Stomach (tissue), 4 donors: ENCODE measurements around the gene MAGI1.

ENCODE experiments used
- EP300 ChIP-seq: sonication (generic); formaldehyde crosslinking; IDR thresholded peaks from one replicate; pipeline ENCODE4 v1.6.1; 2017; ENCODE audit warnings: antibody characterized with exemption
- POLR2A ChIP-seq, 4 donors: fragments of 450-650 bp; IDR thresholded peaks; one replicate each; pipeline ENCODE4 v1.6.1; 2016; ENCODE audit warnings: antibody characterized with exemption in 4 of 4, control low read depth in 2 of 4, mild to moderate bottlenecking in 1 of 4, moderate library complexity in 1 of 4
- POLR2AphosphoS5 ChIP-seq, 3 donors: sonication (generic); formaldehyde crosslinking; IDR thresholded peaks; one replicate each; pipeline ENCODE4 v1.6.1; 2016; ENCODE audit warnings: antibody characterized with exemption in 3 of 3
- TF ChIP-seq, protein P1 (sequence below), 7 experiments: fragments of 450-650 bp in 4 of 7; fragments of 200-600 bp in 3 of 7; sonication (generic) in 3 of 7; IDR thresholded peaks; one replicate each; pipeline ENCODE4 v1.5.1; 2016 to 2019; ENCODE audit warnings: antibody characterized with exemption in 7 of 7, control low read depth in 2 of 7, mild to moderate bottlenecking in 1 of 7

- TF ChIP-seq EP300, result no peak
- TF ChIP-seq, protein P1, sequence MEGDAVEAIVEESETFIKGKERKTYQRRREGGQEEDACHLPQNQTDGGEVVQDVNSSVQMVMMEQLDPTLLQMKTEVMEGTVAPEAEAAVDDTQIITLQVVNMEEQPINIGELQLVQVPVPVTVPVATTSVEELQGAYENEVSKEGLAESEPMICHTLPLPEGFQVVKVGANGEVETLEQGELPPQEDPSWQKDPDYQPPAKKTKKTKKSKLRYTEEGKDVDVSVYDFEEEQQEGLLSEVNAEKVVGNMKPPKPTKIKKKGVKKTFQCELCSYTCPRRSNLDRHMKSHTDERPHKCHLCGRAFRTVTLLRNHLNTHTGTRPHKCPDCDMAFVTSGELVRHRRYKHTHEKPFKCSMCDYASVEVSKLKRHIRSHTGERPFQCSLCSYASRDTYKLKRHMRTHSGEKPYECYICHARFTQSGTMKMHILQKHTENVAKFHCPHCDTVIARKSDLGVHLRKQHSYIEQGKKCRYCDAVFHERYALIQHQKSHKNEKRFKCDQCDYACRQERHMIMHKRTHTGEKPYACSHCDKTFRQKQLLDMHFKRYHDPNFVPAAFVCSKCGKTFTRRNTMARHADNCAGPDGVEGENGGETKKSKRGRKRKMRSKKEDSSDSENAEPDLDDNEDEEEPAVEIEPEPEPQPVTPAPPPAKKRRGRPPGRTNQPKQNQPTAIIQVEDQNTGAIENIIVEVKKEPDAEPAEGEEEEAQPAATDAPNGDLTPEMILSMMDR (IDR thresholded peaks at IDR 0.05), result no peak
- TF ChIP-seq POLR2A (IDR thresholded peaks at IDR 0.05), result no peak
- no peak for TF ChIP-seq POLR2AphosphoS5 (IDR thresholded peaks at IDR 0.05)
Measured at GRCh38 chr3:65362688-65363087, 676.0 kb downstream of the MAGI1 start.
